ENCODE data around the gene WFDC12.
A peak's percentile ranks its signal among the peaks of the same experiment; 100 is the strongest.
"Not testable (repeated sequence)": the region's sequence is repeated elsewhere in the genome, so short reads cannot be mapped to it uniquely, and the experiment has no call there.

WFDC12 gene

GRCh38 chr20:45124365-45124764 lies at the start of gene WFDC12:
Gene WFDC12, minus strand, starts transcription at chr20:45124465. Its CDS starts 18 bp downstream, at chr20:45124447.
- no peaks in the 10 kb centered on the region for H3K36me3 Mint-ChIP-seq
- H3K9me3 Mint-ChIP-seq = no peaks in the 10 kb centered on the region
- no peaks in the 10 kb centered on the region for H3K4me1 Mint-ChIP-seq
- H3K27me3 Mint-ChIP-seq = peaks cover 12% of the 10 kb centered on the region
- ATAC-seq (ENCODE audit: low read depth) (no peak), DNase-seq (ENCODE audit: low spot score in 2 of 2) (no peak)
- H3K27ac Mint-ChIP-seq = no peak within 1 kb of the TSS
- no peak within 1 kb of the TSS for H3K4me3 Mint-ChIP-seq

GRCh38 chr20:45173522-45173921 lies 49.3 kb upstream of the WFDC12 start:
- Mint-ChIP-seq H3K4me3 (no peak overlapping the region), H3K27me3 (peaks cover 15% of the 10 kb centered on the region), H3K4me1 (no peaks in the 10 kb centered on the region), H3K9me3 (peaks cover 1% of the 10 kb centered on the region), H3K27ac (no peak overlapping the region), H3K36me3 (no peaks in the 10 kb centered on the region)
- ATAC-seq (ENCODE audit: low read depth) (no peak), DNase-seq (ENCODE audit: low spot score in 2 of 2) (no peak)

GRCh38 chr20:45164906-45165305 lies 40.6 kb upstream of the WFDC12 start:
- Mint-ChIP-seq H3K9me3 (peaks cover 10% of the 10 kb centered on the region), H3K27ac (no peak overlapping the region), H3K4me3 (no peak overlapping the region), H3K4me1 (no peaks in the 10 kb centered on the region), H3K27me3 (peaks cover 19% of the 10 kb centered on the region), H3K36me3 (peaks cover 1% of the 10 kb centered on the region)
- ATAC-seq (ENCODE audit: low read depth) = no peak
- DNase-seq (ENCODE audit: low spot score in 2 of 2) = no peak

GRCh38 chr20:45163083-45163803 lies 39.0 kb upstream of the WFDC12 start:
- no peak overlapping the region for H3K27ac Mint-ChIP-seq
- DNase-seq (ENCODE audit: low spot score in 2 of 2) (no peak), ATAC-seq (ENCODE audit: low read depth) (no peak)
- peaks cover 3% of the 10 kb centered on the region for H3K36me3 Mint-ChIP-seq
- no peaks in the 10 kb centered on the region for H3K4me1 Mint-ChIP-seq
- H3K27me3 Mint-ChIP-seq = peaks cover 19% of the 10 kb centered on the region
- peaks cover 20% of the 10 kb centered on the region for H3K9me3 Mint-ChIP-seq
- H3K4me3 Mint-ChIP-seq = no peak overlapping the region

GRCh38 chr20:45157962-45158361 lies 33.7 kb upstream of the WFDC12 start:
- no peak for DNase-seq (ENCODE audit: low spot score in 2 of 2)
- Mint-ChIP-seq H3K27ac (no peak overlapping the region), H3K4me1 (peaks cover 9% of the 10 kb centered on the region), H3K36me3 (peaks cover 5% of the 10 kb centered on the region), H3K27me3 (peaks cover 8% of the 10 kb centered on the region), H3K4me3 (no peak overlapping the region), H3K9me3 (peaks cover 29% of the 10 kb centered on the region)
- ATAC-seq (ENCODE audit: low read depth) = no peak

- DNase-seq (ENCODE audit: low spot score in 2 of 2) (no peak), ATAC-seq (ENCODE audit: low read depth) (no peak)
- Mint-ChIP-seq H3K36me3 (peaks cover 4% of the 10 kb centered on the region), H3K4me1 (peaks cover 9% of the 10 kb centered on the region), H3K9me3 (peaks cover 24% of the 10 kb centered on the region), H3K27me3 (peaks cover 5% of the 10 kb centered on the region), H3K27ac (no peak overlapping the region), H3K4me3 (no peak overlapping the region)
These were observed 32.4 kb upstream of the WFDC12 start for GRCh38 chr20:45156713-45157112.

GRCh38 chr20:45154794-45155193 lies 30.5 kb upstream of the WFDC12 start:
- not testable (repeated sequence) for H3K36me3 Mint-ChIP-seq; H3K27me3 Mint-ChIP-seq; H3K4me1 Mint-ChIP-seq; ATAC-seq (ENCODE audit: low read depth); H3K4me3 Mint-ChIP-seq; DNase-seq (ENCODE audit: low spot score in 2 of 2); H3K27ac Mint-ChIP-seq
- peaks cover 21% of the 10 kb centered on the region for H3K9me3 Mint-ChIP-seq

GRCh38 chr20:45154183-45154582 lies 29.9 kb upstream of the WFDC12 start:
- Mint-ChIP-seq H3K4me1 (peaks cover 9% of the 10 kb centered on the region), H3K4me3 (no peak overlapping the region), H3K27me3 (peaks cover 8% of the 10 kb centered on the region), H3K27ac (no peak overlapping the region), H3K36me3 (peaks cover 4% of the 10 kb centered on the region), H3K9me3 (peaks cover 19% of the 10 kb centered on the region)
- DNase-seq (ENCODE audit: low spot score in 2 of 2) = no peak
- no peak for ATAC-seq (ENCODE audit: low read depth)

- Mint-ChIP-seq H3K27ac (no peak overlapping the region), H3K36me3 (peaks cover 1% of the 10 kb centered on the region), H3K4me1 (peaks cover 9% of the 10 kb centered on the region), H3K9me3 (peaks cover 14% of the 10 kb centered on the region), H3K27me3 (peaks cover 9% of the 10 kb centered on the region), H3K4me3 (no peak overlapping the region)
- peak in 1 of 2 donors; percentile 2 for DNase-seq (ENCODE audit: low spot score in 2 of 2)
- ATAC-seq (ENCODE audit: low read depth) = peak; percentile 91
These were observed 29.5 kb upstream of the WFDC12 start for GRCh38 chr20:45153752-45154151.

GRCh38 chr20:45153147-45153546 lies 28.9 kb upstream of the WFDC12 start:
- H3K27ac Mint-ChIP-seq = no peak overlapping the region
- no peak for ATAC-seq (ENCODE audit: low read depth)
- no peak for DNase-seq (ENCODE audit: low spot score in 2 of 2)
- H3K4me3 Mint-ChIP-seq = no peak overlapping the region
- peaks cover 12% of the 10 kb centered on the region for H3K9me3 Mint-ChIP-seq
- H3K36me3 Mint-ChIP-seq = peaks cover 1% of the 10 kb centered on the region
- peaks cover 9% of the 10 kb centered on the region for H3K4me1 Mint-ChIP-seq
- peaks cover 13% of the 10 kb centered on the region for H3K27me3 Mint-ChIP-seq

GRCh38 chr20:45152405-45152804 lies 28.1 kb upstream of the WFDC12 start:
- DNase-seq (ENCODE audit: low spot score in 2 of 2) (no peak), ATAC-seq (ENCODE audit: low read depth) (no peak)
- Mint-ChIP-seq H3K9me3 (peaks cover 12% of the 10 kb centered on the region), H3K27ac (no peak overlapping the region), H3K27me3 (peaks cover 15% of the 10 kb centered on the region), H3K36me3 (peaks cover 1% of the 10 kb centered on the region), H3K4me1 (peaks cover 9% of the 10 kb centered on the region), H3K4me3 (no peak overlapping the region)

GRCh38 chr20:45149062-45149461 lies 24.8 kb upstream of the WFDC12 start:
- peaks cover 14% of the 10 kb centered on the region for H3K27me3 Mint-ChIP-seq
- H3K27ac Mint-ChIP-seq = no peak overlapping the region

GRCh38 chr20:45140836-45141235 lies 16.6 kb upstream of the WFDC12 start:
- no peaks in the 10 kb centered on the region for H3K4me1 Mint-ChIP-seq
- no peak for DNase-seq (ENCODE audit: low spot score in 2 of 2)
- H3K36me3 Mint-ChIP-seq = no peaks in the 10 kb centered on the region
- H3K27ac Mint-ChIP-seq = no peak overlapping the region
- no peaks in the 10 kb centered on the region for H3K9me3 Mint-ChIP-seq
- no peak overlapping the region for H3K4me3 Mint-ChIP-seq
- H3K27me3 Mint-ChIP-seq = peaks cover 3% of the 10 kb centered on the region
- no peak for ATAC-seq (ENCODE audit: low read depth)

More at GRCh38 chr20:45149062-45149461, 24.8 kb upstream of the WFDC12 start:
- Mint-ChIP-seq H3K36me3 (no peaks in the 10 kb centered on the region), H3K4me3 (no peak overlapping the region), H3K4me1 (peaks cover 4% of the 10 kb centered on the region), H3K9me3 (no peaks in the 10 kb centered on the region)
- no peak for DNase-seq (ENCODE audit: low spot score in 2 of 2)
- ATAC-seq (ENCODE audit: low read depth) = no peak

- not testable (repeated sequence) for H3K9me3 Mint-ChIP-seq; ATAC-seq (ENCODE audit: low read depth); H3K27me3 Mint-ChIP-seq; H3K36me3 Mint-ChIP-seq; H3K4me3 Mint-ChIP-seq; H3K4me1 Mint-ChIP-seq; H3K27ac Mint-ChIP-seq; DNase-seq (ENCODE audit: low spot score in 2 of 2)
These were observed 15.6 kb upstream of the WFDC12 start for GRCh38 chr20:45139733-45140375.
